ENCODE data around the gene PEX13. TPM values are rescaled to one million over a fixed set of nuclear protein-coding genes. Genes with fewer than 3 reads are reported as not detected.

The PEX13 gene
- total RNA-seq = 58.8 and 59.2 TPM in 2 replicates

GRCh38 chr2:61017556-61018317, at the start of gene PEX13, which contains the start of gene PUS10:
TSS of gene PEX13 (plus strand) at chr2:61017720. CDS start at chr2:61017760, 40 bp downstream.
TSS of gene PUS10 (minus strand) at chr2:61018255. CDS start at chr2:61011890, 6,365 bp downstream.
- peaks cover 6% of the 10 kb centered on the region for H3K36me3 ChIP-seq (ENCODE audit: control insufficient read depth, insufficient read depth, low read length)
- H3K4me3 ChIP-seq (ENCODE audit: low read depth, low read length) = peak within 1 kb of the TSS; percentile 84
- TF ChIP-seq CTCF (IDR thresholded peaks at IDR 0.05; ENCODE audit: insufficient read depth, low read length, severe bottlenecking) = no peak
- H3K27me3 ChIP-seq (ENCODE audit: control insufficient read depth, insufficient read depth, low read length) = no peaks in the 10 kb centered on the region
- DNase-seq (ENCODE audit: low read depth) (peak; percentile 2), FAIRE-seq (no peak)

- Histone ChIP-seq H3K27me3 (ENCODE audit: control insufficient read depth, insufficient read depth, low read length) (no peaks in the 10 kb centered on the region), H3K4me3 (ENCODE audit: low read depth, low read length) (no peak overlapping the region), H3K36me3 (ENCODE audit: control insufficient read depth, insufficient read depth, low read length) (no peaks in the 10 kb centered on the region)
- no peak for TF ChIP-seq CTCF (IDR thresholded peaks at IDR 0.05; ENCODE audit: insufficient read depth, low read length, severe bottlenecking)
- DNase-seq (ENCODE audit: low read depth) (no peak), FAIRE-seq (no peak)
These were observed 44.4 kb upstream of the PEX13 start for GRCh38 chr2:60972889-60973656.

DNA sequence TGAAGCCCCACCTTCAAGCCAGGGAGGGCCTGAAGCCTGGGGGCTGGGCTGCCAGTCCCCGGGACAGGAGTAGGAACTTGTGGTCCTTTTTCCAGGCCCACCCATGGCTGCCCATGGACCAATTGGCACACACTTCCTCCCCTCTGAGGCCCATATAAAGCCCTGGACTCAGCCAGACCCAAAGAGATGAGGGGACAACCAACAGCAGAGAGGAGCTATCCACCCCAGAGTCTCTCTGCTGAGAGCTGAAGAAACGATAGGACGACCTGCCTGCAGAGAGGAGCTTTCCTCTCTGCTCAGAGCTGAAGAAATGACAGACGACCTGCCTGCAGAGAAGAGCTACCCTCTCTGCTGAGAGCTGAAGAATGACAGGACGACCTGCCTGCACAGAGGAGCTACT, 43.8 kb upstream of the PEX13 start:
- H3K36me3 ChIP-seq (ENCODE audit: control insufficient read depth, insufficient read depth, low read length) = no peaks in the 10 kb centered on the region
- H3K4me3 ChIP-seq (ENCODE audit: low read depth, low read length) = no peak overlapping the region
- H3K27me3 ChIP-seq (ENCODE audit: control insufficient read depth, insufficient read depth, low read length) = no peaks in the 10 kb centered on the region
- no peak for TF ChIP-seq CTCF (IDR thresholded peaks at IDR 0.05; ENCODE audit: insufficient read depth, low read length, severe bottlenecking)
- FAIRE-seq (no peak), DNase-seq (ENCODE audit: low read depth) (no peak)

DNA sequence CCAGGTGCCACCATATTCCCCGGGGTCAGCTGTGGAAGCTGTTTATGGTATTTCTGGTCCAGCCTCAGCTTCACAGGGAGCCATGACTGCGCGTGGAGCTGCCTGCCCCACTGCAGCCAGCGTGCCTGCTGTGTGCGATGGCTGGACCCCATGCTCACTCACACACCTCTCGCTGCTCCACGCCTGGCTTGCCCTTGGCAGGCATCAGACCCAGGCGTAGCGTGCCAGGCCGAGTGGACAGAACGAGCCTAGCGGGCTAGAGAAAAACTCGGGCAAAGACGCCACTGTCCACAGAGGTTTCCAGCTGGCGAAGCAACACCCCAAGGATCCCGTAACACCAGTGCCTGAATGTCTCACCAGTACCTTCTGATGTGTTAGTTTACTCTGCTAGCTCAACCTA, 42.9 kb upstream of the PEX13 start:
- Histone ChIP-seq H3K4me3 (ENCODE audit: low read depth, low read length) (no peak overlapping the region), H3K36me3 (ENCODE audit: control insufficient read depth, insufficient read depth, low read length) (no peaks in the 10 kb centered on the region), H3K27me3 (ENCODE audit: control insufficient read depth, insufficient read depth, low read length) (no peaks in the 10 kb centered on the region)
- FAIRE-seq = no peak
- DNase-seq (ENCODE audit: low read depth) = no peak
- no peak for TF ChIP-seq CTCF (IDR thresholded peaks at IDR 0.05; ENCODE audit: insufficient read depth, low read length, severe bottlenecking)

DNA sequence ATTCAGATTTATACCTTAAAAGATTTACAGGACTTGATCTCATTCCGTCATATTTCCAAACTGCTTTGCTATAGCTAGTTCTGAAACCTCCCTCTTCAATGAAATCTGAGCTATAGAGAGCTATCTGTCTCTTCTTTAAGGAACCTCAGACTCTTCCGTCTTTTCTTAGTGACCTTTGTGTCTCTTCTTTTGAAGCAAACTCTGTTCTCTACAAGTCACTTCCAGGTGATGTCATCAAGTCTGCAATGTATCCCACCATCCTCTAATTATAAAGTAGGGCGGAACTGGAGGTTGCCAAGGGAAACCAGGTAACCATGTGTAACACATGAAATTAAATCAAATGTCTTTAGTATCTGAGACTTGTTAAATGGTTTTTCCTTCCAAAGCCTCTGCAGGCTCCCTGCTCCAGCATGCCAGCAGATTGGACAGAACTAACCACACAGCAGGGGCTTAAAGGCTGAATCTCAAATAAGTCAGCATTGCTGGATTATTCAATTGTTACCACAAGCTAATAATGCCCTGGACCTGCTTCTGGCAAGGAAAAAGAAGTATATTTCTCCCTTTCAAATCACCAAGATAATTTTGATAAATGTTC, 41.2 kb upstream of the PEX13 start:
- TF ChIP-seq CTCF (IDR thresholded peaks at IDR 0.05; ENCODE audit: insufficient read depth, low read length, severe bottlenecking) = no peak
- peak; percentile 21 for DNase-seq (ENCODE audit: low read depth)
- Histone ChIP-seq H3K4me3 (ENCODE audit: low read depth, low read length) (no peak overlapping the region), H3K36me3 (ENCODE audit: control insufficient read depth, insufficient read depth, low read length) (no peaks in the 10 kb centered on the region), H3K27me3 (ENCODE audit: control insufficient read depth, insufficient read depth, low read length) (no peaks in the 10 kb centered on the region)
- FAIRE-seq = no peak
